Choroid plexus epithelial cell (primary cell): ENCODE results near the gene MCM9.

Experiments used
- DNase-seq: peaks from one replicate; pipeline ENCODE4 v3.0.0-alpha.2; 2010; ENCODE audit warnings: low read depth
- H3K4me3 ChIP-seq: 2 replicates; pipeline ENCODE4 v1.5.1; 2011; ENCODE audit warnings: low read depth, mild to moderate bottlenecking, control low read depth, low read length, moderate library complexity
- CTCF ChIP-seq: conservative IDR thresholded peaks from 2 replicates; pipeline ENCODE4 v1.5.1; 2011; ENCODE audit warnings: low read depth, mild to moderate bottlenecking, control low read depth, inconsistent platforms, low read length, moderate library complexity

The MCM9 gene

GRCh38 chr6:118934461-118935330 lies at the start of gene MCM9:
TSS of gene MCM9 (minus strand) at chr6:118935159. CDS start at chr6:118931723, 3,436 bp downstream.
- DNase-seq, result peak; percentile 86
- no peak for TF ChIP-seq CTCF
- peak within 1 kb of the TSS; percentile 82 for H3K4me3 ChIP-seq

- TF ChIP-seq CTCF, result no peak
- DNase-seq, result no peak
- no peak overlapping the region for H3K4me3 ChIP-seq
Measured at GRCh38 chr6:118984342-118984741, 49.4 kb upstream of the MCM9 start.

- H3K4me3 ChIP-seq, result no peak overlapping the region
- DNase-seq, result no peak
- TF ChIP-seq CTCF, result no peak
Measured at GRCh38 chr6:118982575-118982911, 47.6 kb upstream of the MCM9 start.

GRCh38 chr6:118981884-118982574 lies 47.1 kb upstream of the MCM9 start:
- DNase-seq, result no peak
- H3K4me3 ChIP-seq, result no peak overlapping the region
- no peak for TF ChIP-seq CTCF

GRCh38 chr6:118980063-118980462 lies 45.1 kb upstream of the MCM9 start:
- H3K4me3 ChIP-seq, result no peak overlapping the region
- no peak for TF ChIP-seq CTCF
- peak; percentile 73 for DNase-seq

GRCh38 chr6:118974790-118975189 lies 39.8 kb upstream of the MCM9 start:
- no peak for DNase-seq
- no peak overlapping the region for H3K4me3 ChIP-seq

More at GRCh38 chr6:118974790-118975189, 39.8 kb upstream of the MCM9 start:
- TF ChIP-seq CTCF, result no peak
